Thyroid gland (tissue), 4 donors: Measurements from ENCODE around the gene ETFB.

Source experiments
- POLR2A ChIP-seq, 2 donors: fragments of 450-650 bp; IDR thresholded peaks; one replicate each; pipeline ENCODE4 v1.6.1; 2017; ENCODE audit warnings: antibody characterized with exemption in 2 of 2, mild to moderate bottlenecking in 2 of 2, moderate library complexity in 1 of 2
- TF ChIP-seq, protein P1 (sequence below), 6 experiments: fragments of 200-600 bp in 3 of 6; fragments of 450-650 bp in 3 of 6; sonication (generic) in 3 of 6; IDR thresholded peaks; one replicate each; pipeline ENCODE4 v1.5.1; 2016 to 2019; ENCODE audit warnings: antibody characterized with exemption in 6 of 6, mild to moderate bottlenecking in 2 of 6, inconsistent platforms in 1 of 6, moderate library complexity in 1 of 6

DNA sequence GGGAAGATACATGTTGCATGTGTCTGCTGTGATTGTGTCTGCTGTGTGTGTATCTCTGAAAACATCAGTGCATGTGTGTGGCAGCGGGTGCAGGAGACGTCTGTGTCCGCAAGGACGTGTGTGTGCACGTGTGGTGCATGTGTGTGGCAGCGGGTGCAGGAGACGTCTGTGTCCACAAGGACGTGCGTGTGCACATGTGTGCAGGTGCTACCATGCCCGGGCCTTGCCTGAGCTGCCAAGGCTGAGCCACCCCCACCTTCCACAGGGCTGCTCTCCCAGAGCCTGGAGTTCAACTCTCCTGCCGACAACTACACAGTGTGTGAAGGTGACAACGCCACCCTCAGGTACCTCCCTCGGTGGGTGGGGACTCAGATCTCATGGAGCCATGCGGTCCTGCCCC is 44.4 kb downstream of the ETFB start:
- TF ChIP-seq, protein P1, sequence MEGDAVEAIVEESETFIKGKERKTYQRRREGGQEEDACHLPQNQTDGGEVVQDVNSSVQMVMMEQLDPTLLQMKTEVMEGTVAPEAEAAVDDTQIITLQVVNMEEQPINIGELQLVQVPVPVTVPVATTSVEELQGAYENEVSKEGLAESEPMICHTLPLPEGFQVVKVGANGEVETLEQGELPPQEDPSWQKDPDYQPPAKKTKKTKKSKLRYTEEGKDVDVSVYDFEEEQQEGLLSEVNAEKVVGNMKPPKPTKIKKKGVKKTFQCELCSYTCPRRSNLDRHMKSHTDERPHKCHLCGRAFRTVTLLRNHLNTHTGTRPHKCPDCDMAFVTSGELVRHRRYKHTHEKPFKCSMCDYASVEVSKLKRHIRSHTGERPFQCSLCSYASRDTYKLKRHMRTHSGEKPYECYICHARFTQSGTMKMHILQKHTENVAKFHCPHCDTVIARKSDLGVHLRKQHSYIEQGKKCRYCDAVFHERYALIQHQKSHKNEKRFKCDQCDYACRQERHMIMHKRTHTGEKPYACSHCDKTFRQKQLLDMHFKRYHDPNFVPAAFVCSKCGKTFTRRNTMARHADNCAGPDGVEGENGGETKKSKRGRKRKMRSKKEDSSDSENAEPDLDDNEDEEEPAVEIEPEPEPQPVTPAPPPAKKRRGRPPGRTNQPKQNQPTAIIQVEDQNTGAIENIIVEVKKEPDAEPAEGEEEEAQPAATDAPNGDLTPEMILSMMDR (IDR thresholded peaks at IDR 0.05) = no peak
- TF ChIP-seq POLR2A (IDR thresholded peaks at IDR 0.05) = no peak
